Activated CD8-positive, alpha-beta memory T cell treated with anti-CD3 and anti-CD28 coated beads for 1 hour (primary cell): ENCODE results near the gene NR2E3.
"Not testable (repeated sequence)": the region's sequence is repeated elsewhere in the genome, so short reads cannot be mapped to it uniquely, and the experiment has no call there.

Source experiments
- DNase-seq, 2 donors: peaks; one replicate each; pipeline ENCODE4 v3.0.0-alpha.2; 2020; ENCODE audit warnings: low read depth in 1 of 2; ENCODE audit errors: extremely low read depth in 1 of 2

Gene NR2E3

DNA sequence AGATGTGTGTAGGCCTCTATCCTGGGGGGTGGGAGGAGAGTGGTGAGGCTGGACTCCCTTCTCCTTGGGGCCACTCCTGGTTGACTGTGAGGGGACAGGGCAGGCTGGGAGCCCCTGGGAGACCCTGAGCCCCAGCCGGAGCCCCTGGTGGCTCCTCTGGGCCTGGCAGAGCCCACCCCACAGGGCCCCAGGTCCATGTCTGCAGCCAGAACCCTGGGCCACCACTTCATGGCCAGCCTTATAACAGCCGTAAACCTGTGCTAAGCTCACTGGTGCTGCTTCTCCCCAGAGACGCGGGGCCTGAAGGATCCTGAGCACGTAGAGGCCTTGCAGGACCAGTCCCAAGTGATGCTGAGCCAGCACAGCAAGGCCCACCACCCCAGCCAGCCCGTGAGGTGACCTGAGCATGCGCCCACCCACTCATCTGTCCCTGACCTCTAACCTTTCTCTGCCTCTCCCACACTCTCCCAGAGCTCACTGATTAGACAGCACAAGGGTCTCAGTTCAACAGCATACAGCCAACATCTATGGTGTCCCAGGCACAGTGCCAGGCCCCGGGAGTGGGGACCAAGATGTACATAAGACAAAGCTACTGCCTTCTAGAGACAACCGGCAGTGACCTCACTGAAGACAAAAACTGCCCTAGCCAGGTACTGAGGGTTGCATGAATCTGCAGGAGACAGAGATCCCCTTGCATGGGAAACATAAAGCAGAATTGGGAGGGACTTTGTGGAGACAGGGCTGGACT, 3.5 kb downstream of the NR2E3 start:
- DNase-seq: no peak

DNA sequence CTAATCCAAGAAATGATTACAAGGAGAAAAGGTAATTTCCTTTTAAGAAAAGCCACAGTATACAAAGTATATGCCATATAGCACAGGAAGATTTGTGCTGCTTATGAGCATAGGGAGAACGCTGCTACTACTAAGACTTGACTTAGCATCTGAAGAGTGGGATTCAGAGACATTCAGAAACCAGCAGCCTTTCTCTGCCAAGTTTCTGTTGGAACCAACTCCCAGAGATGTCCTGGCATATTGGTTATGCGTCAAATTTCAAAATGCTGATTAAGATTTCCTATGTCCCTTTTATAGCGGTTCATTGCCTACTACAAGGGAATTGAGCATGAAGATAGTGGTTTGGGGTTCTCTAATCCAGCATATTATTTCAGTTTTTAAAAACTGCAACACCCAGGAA, 4.9 kb downstream of the NR2E3 start:
- no peak for DNase-seq

GRCh38 chr15:71817351-71817750, 7.0 kb downstream of the NR2E3 start:
- no peak for DNase-seq

DNA sequence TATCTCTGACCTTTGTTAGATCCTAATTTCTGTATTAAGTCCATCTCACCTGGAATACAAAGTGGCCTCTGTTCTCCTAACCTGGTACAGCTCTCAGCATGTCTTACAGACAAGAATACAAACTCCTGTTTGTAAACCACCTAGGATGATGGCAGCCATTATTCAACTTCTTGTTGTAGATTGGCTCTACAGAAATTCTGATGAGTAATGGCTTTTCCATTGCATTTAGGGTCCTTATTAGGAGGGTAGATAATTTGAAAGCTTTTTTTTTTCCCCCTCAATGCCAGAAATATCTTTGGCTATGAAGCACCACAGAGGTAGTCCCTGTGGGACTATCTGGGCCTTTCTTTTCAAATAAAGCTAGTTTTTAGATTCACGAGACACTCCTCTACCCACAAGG, 9.8 kb downstream of the NR2E3 start:
- no peak for DNase-seq

DNA sequence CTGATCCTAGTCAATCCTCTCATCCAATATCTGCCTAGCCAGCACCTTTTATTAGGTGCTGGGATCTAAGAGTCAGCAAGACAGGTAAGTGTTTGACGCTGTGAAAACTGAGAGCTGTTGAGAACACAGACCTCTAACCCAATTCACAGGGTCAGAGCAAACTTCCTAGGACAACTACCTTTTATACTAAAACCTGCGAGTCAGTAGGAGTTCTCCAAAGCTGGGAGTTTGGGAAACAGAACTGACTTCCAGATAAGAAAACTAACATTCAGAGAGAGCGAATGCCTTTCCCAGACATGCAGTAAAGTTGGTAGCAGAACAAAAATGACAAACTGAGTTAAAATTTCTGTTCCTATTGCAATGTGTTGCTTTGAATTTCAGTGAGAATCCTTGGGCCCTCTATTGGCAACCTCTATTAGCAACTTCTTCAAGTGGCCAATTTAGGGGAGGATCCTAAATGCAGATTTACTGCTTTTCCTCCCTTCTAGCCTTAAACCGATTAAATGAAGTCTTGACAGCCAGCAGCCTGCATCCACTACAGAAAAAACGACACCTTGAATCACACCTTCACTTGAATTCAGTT, 11.3 kb downstream of the NR2E3 start:
- no peak for DNase-seq

- no peak for DNase-seq
Observed at GRCh38 chr15:71822890-71823630, 12.7 kb downstream of the NR2E3 start.

DNA sequence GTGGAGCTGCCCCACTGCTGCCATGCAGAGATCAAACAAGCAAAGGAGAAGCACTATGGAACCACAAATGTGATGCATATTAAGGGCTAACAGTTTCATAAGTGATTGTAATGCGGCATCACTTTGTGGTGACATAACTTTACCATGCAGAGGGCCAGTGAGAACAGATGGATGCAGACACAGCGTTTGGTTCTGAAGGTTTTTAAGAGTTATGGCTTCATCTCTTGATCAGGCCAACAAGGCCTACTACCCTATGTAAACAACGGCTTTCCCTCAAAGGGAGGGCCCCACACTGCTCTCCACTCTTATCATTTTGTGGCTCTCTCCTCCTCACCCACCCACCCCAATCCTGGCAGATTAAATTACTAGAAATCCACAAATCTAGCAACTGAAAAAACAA, 13.4 kb downstream of the NR2E3 start:
- DNase-seq: no peak

GRCh38 chr15:71825021-71825730, 14.8 kb downstream of the NR2E3 start:
- DNase-seq: no peak

DNA sequence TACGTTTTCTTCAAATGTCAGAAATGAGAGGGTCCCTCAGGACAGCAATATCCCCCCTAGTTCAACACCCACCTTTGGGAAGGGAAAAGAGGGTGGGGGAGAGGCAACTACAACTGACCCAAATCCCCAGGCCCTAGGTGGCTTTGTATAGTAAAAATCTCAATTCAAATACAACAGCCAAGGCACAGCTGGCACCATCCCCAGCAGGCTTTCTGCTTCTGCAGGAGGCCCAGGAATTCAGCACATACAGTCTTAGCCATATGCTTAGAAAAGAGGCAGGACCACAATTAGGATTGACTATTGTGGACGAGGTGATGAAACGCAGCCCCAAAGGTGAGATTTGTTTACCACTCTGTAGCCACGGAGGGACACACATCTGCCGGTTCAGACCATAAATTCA, 15.8 kb downstream of the NR2E3 start:
- DNase-seq: no peak

DNA sequence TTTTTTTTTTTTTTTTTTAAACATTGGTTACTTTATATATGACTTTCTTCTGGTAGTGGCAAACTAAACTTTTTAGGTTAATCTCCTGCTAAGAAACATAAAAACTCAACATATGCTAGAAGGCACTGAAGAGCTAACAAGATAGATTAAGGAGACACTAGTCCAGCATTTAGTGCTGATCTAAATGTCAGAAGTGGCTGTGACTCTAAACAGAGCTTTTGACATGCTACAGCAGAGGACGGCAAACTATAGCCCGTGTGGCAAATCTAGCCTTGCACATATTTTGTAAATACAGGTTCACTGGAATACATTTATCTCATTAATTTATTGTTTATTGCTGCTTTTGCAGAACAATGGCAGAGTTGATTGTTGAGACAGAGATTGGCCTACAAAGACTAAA, 20.6 kb downstream of the NR2E3 start:
- no peak for DNase-seq

- no peak for DNase-seq
Observed at GRCh38 chr15:71841563-71841962, 31.2 kb downstream of the NR2E3 start.

GRCh38 chr15:71844916-71845315, 34.6 kb downstream of the NR2E3 start:
- no peak for DNase-seq

DNA sequence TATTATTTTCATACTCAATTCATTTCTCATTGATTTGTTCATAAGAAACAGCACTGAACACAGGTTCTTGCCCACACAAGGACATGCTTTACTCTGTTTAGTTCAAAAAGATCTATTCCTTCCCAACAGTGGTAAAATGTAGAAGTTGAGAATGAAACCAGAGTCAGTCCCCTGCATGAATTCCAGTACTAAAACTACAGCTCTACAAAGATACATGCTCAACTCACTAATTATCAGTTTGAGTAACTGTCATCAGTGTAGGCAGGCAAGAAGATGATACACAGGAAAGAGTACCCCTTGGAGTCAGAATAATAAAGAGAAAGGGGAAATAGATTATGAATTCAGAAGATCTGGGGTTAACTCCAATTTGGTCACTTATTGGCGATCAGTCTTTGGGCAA, 43.2 kb downstream of the NR2E3 start:
- DNase-seq: no peak

GRCh38 chr15:71858232-71858631, 47.9 kb downstream of the NR2E3 start:
- not testable (repeated sequence) for DNase-seq
